Panc1 (cell line): ENCODE data around the gene MRPL55. TPM values are rescaled to one million over a fixed set of nuclear protein-coding genes. Genes with fewer than 3 reads are reported as not detected.

Experiments
- ATAC-seq: fragments of 200-7000 bp; cut with Tn5 transposase; 2 replicates; pipeline ENCODE4 v1.9.1; 2020; ENCODE audit warnings: mild to moderate bottlenecking, moderate library complexity
- BruUV-seq: library from RNA; stranded (reverse); fragments of 400-500 nt; replicated peaks from 2 replicates; lab custom pipeline; 2021; lab: Mats Ljungman, UMichigan
- CTCF ChIA-PET: fragments of 300-600 bp; sonication (Branson Sonifier 250); formaldehyde crosslinking; loops from one replicate; lab custom pipeline; 2022; ENCODE audit warnings: antibody characterized with exemption; lab: Charles Lee
- POLR2A ChIA-PET: fragments of 300-600 bp; sonication (Branson Sonifier 250); formaldehyde crosslinking; loops from one replicate; lab custom pipeline; 2022; ENCODE audit warnings: antibody characterized with exemption; lab: Charles Lee
- DNase-seq: peaks from one replicate; pipeline ENCODE4 v3.0.0-alpha.2; 2010; ENCODE audit warnings: low read depth, low spot score
- H3K27ac ChIP-seq: 2 replicates; pipeline ENCODE4 v1.5.1; 2011; ENCODE audit warnings: mild to moderate bottlenecking, low read length, inconsistent platforms
- H3K27me3 ChIP-seq: fragments of 200-500 bp; sonication (Bioruptor generic); 2 replicates; pipeline ENCODE4 v1.6.0; 2014; ENCODE audit warnings: low read length, inconsistent platforms; ENCODE audit not compliant: control insufficient read depth, insufficient read depth
- H3K36me3 ChIP-seq: fragments of 200-500 bp; sonication (Bioruptor generic); 2 replicates; pipeline ENCODE4 v1.5.1; 2014; ENCODE audit warnings: inconsistent platforms, mild to moderate bottlenecking, low read length, moderate library complexity; ENCODE audit not compliant: control insufficient read depth, insufficient read depth
- H3K4me1 ChIP-seq: 2 replicates; pipeline ENCODE4 v1.5.1; 2011; ENCODE audit warnings: inconsistent platforms, mild to moderate bottlenecking, low read length, moderate library complexity; ENCODE audit not compliant: control insufficient read depth, insufficient read depth
- H3K4me3 ChIP-seq, 2 experiments: 2 replicates each; pipeline ENCODE4 v1.5.1; 2011 to 2012; ENCODE audit warnings: low read depth in 2 of 2, low read length in 2 of 2, mild to moderate bottlenecking in 2 of 2, inconsistent platforms in 1 of 2, moderate library complexity in 1 of 2
- H3K9me3 ChIP-seq: fragments of 200-500 bp; sonication (Bioruptor generic); 2 replicates; pipeline ENCODE4 v1.5.1; 2014; ENCODE audit warnings: low read depth, mild to moderate bottlenecking, inconsistent platforms, low read length, moderate library complexity; ENCODE audit not compliant: control insufficient read depth, insufficient read depth
- POLR2AphosphoS5 ChIP-seq: IDR thresholded peaks from 2 replicates; pipeline ENCODE4 v1.6.1; 2012; ENCODE audit warnings: mild to moderate bottlenecking, low read depth, low read length, moderate library complexity
- SIN3A ChIP-seq: IDR thresholded peaks from 2 replicates; pipeline ENCODE4 v1.6.1; 2012; ENCODE audit warnings: low read depth, mild to moderate bottlenecking, low read length, moderate library complexity, borderline replicate concordance; ENCODE audit not compliant: insufficient read depth
- TCF7L2 ChIP-seq: IDR thresholded peaks from 2 replicates; pipeline ENCODE4 v1.6.1; 2011; ENCODE audit warnings: mild to moderate bottlenecking, low read depth, low read length, inconsistent platforms
- in situ Hi-C: cut with HindIII; loops from 2 replicates; pipeline ENCODE4 v1.10.0; 2016; ENCODE audit warnings: low sequenced_read_pairs, low pct_unique_long_range_greater_than_20kb
- intact Hi-C: fragments of 100-400 bp; cut with micrococcal nuclease; formaldehyde crosslinking; loops from one replicate; pipeline ENCODE4 v1.10.0; 2022; ENCODE audit not compliant: unreplicated experiment
- total RNA-seq: library from RNA; stranded (reverse); gene quantifications from one replicate; pipeline ENCODE4 v1.2.1, GENCODE V29; 2021; ENCODE audit not compliant: unreplicated experiment
- TF ChIP-seq, protein P1 (sequence below): fragments of 450-650 bp; IDR thresholded peaks from 2 replicates; pipeline ENCODE4 v1.5.1; 2017; ENCODE audit warnings: mild to moderate bottlenecking
- TF ChIP-seq, protein P2 (sequence below), 2 experiments: IDR thresholded peaks; 2 replicates each; pipeline ENCODE4 v1.6.1; 2011 to 2012; ENCODE audit warnings: low read depth in 2 of 2, control low read depth in 1 of 2, low read length in 1 of 2, mild to moderate bottlenecking in 1 of 2, moderate library complexity in 1 of 2; ENCODE audit not compliant: insufficient read depth in 1 of 2

The MRPL55 gene
- total RNA-seq, 1 experiment from 2014 or later, result 53.0 TPM

DNA sequence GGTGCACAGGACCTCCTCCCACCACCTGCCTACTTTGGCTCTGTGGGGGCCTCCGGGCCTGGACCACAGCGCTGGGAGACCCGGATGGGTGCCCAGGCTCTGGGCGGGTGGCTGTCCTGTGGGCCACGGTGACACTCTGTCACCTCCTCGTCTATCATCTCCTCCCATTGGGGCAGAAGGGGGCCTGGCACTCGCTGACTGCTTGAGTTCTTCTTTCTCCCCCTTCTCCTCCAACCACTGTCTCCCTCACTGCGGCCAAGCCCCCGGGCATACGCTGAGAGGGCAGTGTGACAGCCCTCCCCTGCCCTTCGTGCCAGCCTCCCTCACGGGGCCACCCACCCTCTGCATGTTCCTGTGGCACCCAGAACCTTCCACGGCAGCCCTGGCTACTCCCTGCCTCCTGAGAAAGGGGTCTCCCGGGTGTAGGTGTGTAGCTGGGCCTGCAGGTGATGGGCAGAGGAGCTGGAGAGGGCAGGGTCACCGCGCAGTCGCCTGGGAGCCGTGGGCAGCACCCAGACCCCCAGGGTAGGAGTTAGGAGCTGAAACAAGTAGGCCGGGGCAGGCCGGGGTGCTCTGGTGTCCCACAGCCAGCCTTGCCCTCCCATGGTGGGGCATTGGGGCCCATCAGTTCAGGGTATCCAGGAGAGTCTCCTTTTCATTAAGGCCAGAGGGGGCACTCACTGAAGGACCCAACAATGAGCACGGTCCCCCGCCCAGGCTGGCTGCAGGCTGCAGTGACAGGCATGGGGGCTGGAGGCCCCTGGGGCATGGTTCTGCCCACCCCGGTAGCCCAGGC lies 35.8 kb downstream of the MRPL55 start:
- Histone ChIP-seq H3K4me1 (no peaks in the 10 kb centered on the region), H3K27ac (no peak overlapping the region), H3K27me3 (no peaks in the 10 kb centered on the region; the same call in 1 of the 2 replicates), H3K9me3 (no peaks in the 10 kb centered on the region), H3K4me3 (no peak overlapping the region), H3K36me3 (no peaks in the 10 kb centered on the region)
- in situ Hi-C loops (no loop called here), intact Hi-C loops (loop anchor here (2.0 kb wide), 1 partner anchor 72 kb away; no protein-coding TSS in a partner anchor)
- ChIA-PET CTCF (interaction anchor here (0.5 to 1.0 kb wide), 3 partner anchors 24 to 74 kb away, joined by 4 to 7 read pairs (median 4); no protein-coding TSS in a partner anchor), POLR2A (no interaction called here)
- TF ChIP-seq SIN3A, result no peak
- TF ChIP-seq, protein P1, sequence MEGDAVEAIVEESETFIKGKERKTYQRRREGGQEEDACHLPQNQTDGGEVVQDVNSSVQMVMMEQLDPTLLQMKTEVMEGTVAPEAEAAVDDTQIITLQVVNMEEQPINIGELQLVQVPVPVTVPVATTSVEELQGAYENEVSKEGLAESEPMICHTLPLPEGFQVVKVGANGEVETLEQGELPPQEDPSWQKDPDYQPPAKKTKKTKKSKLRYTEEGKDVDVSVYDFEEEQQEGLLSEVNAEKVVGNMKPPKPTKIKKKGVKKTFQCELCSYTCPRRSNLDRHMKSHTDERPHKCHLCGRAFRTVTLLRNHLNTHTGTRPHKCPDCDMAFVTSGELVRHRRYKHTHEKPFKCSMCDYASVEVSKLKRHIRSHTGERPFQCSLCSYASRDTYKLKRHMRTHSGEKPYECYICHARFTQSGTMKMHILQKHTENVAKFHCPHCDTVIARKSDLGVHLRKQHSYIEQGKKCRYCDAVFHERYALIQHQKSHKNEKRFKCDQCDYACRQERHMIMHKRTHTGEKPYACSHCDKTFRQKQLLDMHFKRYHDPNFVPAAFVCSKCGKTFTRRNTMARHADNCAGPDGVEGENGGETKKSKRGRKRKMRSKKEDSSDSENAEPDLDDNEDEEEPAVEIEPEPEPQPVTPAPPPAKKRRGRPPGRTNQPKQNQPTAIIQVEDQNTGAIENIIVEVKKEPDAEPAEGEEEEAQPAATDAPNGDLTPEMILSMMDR, result no peak
- TF ChIP-seq TCF7L2, result no peak
- TF ChIP-seq, protein P2, sequence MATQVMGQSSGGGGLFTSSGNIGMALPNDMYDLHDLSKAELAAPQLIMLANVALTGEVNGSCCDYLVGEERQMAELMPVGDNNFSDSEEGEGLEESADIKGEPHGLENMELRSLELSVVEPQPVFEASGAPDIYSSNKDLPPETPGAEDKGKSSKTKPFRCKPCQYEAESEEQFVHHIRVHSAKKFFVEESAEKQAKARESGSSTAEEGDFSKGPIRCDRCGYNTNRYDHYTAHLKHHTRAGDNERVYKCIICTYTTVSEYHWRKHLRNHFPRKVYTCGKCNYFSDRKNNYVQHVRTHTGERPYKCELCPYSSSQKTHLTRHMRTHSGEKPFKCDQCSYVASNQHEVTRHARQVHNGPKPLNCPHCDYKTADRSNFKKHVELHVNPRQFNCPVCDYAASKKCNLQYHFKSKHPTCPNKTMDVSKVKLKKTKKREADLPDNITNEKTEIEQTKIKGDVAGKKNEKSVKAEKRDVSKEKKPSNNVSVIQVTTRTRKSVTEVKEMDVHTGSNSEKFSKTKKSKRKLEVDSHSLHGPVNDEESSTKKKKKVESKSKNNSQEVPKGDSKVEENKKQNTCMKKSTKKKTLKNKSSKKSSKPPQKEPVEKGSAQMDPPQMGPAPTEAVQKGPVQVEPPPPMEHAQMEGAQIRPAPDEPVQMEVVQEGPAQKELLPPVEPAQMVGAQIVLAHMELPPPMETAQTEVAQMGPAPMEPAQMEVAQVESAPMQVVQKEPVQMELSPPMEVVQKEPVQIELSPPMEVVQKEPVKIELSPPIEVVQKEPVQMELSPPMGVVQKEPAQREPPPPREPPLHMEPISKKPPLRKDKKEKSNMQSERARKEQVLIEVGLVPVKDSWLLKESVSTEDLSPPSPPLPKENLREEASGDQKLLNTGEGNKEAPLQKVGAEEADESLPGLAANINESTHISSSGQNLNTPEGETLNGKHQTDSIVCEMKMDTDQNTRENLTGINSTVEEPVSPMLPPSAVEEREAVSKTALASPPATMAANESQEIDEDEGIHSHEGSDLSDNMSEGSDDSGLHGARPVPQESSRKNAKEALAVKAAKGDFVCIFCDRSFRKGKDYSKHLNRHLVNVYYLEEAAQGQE (IDR thresholded peaks at IDR 0.05; ENCODE audit: insufficient read depth in 1 of 2, low read depth in 2 of 2, low read length in 1 of 2), result no peak
- TF ChIP-seq POLR2AphosphoS5, result no peak
- no TSS peak for BruUV-seq
- DNase-seq (no peak), ATAC-seq (no peak)

DNA sequence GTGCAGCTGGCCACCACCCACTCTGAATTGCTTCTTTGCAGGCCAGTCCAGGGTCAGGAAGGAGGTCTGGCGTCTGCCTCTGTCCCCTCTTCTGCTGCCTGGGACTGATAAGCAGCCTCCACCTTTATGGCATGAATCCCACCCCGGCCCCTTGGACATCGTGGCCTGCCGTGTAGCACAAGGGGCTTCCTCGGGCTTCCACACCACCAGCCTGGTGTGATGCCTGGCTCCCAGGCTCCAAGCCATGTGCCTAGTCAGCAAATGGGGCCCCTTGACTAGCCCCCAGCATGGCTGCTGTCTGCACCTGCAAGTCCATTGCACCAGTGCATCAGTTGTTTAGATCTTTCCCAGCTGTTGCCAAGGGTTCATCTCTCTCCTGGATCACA lies 36.4 kb downstream of the MRPL55 start:
- CTCF ChIA-PET, result interaction anchor here (0.5 kb wide), 1 partner anchor 66 kb away, joined by 4 read pairs; no protein-coding TSS in a partner anchor
- H3K9me3 ChIP-seq, result no peaks in the 10 kb centered on the region
- BruUV-seq, result no TSS peak
- no peak overlapping the region for H3K4me3 ChIP-seq
- no peaks in the 10 kb centered on the region for H3K4me1 ChIP-seq
- ATAC-seq, result no peak
- no peaks in the 10 kb centered on the region; the same call in 1 of the 2 replicates for H3K27me3 ChIP-seq
- H3K36me3 ChIP-seq, result no peaks in the 10 kb centered on the region
- DNase-seq, result no peak
- TF ChIP-seq SIN3A (no peak), POLR2AphosphoS5 (0 out of 2 replicates have a peak, but pooled peaks have one; percentile 24)
- in situ Hi-C loops, result no loop called here
- H3K27ac ChIP-seq, result no peak overlapping the region
- POLR2A ChIA-PET, result no interaction called here
- intact Hi-C loops, result loop anchor here (2.0 kb wide), 1 partner anchor 72 kb away; no protein-coding TSS in a partner anchor
